GM12865 (cell line): Measurements from ENCODE around the gene TXNDC12.
A peak's percentile ranks its signal among the peaks of the same experiment; 100 is the strongest.

Experiments
- DNase-seq: peaks from one replicate; pipeline ENCODE4 v3.0.0; 2010; ENCODE audit warnings: low read depth
- H3K4me3 ChIP-seq: 2 replicates; pipeline ENCODE4 v1.5.1; 2011; ENCODE audit warnings: mild to moderate bottlenecking, low read depth, low read length, control low read depth
- TF ChIP-seq, protein P1 (sequence below): IDR thresholded peaks from 2 replicates; pipeline ENCODE4 v1.5.1; 2011; ENCODE audit warnings: low read length, control low read depth, low read depth, inconsistent platforms; ENCODE audit not compliant: insufficient read depth; ENCODE audit errors: missing control alignments

The TXNDC12 gene

DNA sequence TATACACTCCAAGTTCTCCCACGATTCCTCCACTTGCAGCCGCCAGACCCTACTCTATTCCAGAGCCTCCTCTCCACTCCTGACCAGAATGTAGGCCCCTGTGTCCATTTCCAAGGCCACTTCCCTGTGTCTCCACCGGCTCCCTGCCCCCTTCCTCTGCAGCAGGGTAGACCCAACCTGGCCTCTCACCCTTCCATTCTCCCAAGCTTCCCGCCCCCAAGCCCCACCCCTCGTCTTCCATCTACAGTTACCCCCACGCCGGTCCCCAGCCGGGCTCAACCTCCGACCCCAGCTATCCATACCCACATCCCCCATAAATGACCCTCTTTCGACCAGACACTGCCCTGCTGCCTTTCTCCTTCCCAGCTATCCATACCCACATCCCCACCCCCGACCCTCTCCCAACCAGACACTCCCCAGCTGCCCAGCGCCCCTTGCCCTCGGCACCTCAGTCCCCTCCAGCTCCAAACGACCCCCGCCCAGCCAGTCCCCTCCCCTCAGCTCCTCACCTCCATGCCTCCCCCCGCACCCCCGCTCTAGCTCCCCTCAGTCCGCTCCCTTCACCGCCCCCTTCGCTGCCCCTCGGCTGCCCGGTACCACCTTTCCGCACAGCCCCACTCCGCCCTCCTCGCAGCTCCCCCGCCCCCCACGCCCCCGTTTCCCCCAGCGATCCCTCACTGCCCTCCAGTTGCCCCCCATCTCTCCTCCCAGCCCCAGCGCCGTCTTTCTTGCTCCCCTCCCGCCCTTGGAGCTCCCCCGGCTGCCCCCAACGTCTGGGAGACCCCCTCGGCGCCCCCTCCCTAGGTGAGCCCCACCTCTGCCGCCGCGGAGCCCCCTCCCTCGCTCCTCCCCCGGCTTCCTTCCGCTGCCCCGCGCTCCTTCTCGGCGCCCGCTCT, 65.2 kb downstream of the TXNDC12 start:
- TF ChIP-seq, protein P1, sequence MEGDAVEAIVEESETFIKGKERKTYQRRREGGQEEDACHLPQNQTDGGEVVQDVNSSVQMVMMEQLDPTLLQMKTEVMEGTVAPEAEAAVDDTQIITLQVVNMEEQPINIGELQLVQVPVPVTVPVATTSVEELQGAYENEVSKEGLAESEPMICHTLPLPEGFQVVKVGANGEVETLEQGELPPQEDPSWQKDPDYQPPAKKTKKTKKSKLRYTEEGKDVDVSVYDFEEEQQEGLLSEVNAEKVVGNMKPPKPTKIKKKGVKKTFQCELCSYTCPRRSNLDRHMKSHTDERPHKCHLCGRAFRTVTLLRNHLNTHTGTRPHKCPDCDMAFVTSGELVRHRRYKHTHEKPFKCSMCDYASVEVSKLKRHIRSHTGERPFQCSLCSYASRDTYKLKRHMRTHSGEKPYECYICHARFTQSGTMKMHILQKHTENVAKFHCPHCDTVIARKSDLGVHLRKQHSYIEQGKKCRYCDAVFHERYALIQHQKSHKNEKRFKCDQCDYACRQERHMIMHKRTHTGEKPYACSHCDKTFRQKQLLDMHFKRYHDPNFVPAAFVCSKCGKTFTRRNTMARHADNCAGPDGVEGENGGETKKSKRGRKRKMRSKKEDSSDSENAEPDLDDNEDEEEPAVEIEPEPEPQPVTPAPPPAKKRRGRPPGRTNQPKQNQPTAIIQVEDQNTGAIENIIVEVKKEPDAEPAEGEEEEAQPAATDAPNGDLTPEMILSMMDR = no peak
- H3K4me3 ChIP-seq = peak overlapping the region; percentile 17
- no peak for DNase-seq

DNA sequence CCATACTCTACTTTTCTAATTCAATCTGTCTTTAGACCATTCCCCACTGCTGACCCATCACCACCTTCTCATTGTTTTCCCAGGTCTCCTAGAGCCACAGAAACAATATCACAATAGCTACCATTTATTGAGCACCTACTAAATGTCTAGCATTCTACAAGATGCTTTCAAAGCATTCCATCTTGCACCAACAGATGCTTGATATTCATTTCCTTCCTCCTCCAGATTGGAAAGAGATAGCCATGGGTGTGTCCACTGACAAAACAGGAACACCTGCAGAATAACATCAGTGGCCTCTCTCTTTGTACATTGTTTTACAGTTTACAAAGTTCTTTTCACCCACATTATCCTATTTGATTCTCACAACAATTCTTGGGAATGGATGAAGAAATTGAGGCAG, 66.7 kb downstream of the TXNDC12 start:
- TF ChIP-seq, protein P1 = no peak
- no peak overlapping the region for H3K4me3 ChIP-seq
- DNase-seq = no peak

DNA sequence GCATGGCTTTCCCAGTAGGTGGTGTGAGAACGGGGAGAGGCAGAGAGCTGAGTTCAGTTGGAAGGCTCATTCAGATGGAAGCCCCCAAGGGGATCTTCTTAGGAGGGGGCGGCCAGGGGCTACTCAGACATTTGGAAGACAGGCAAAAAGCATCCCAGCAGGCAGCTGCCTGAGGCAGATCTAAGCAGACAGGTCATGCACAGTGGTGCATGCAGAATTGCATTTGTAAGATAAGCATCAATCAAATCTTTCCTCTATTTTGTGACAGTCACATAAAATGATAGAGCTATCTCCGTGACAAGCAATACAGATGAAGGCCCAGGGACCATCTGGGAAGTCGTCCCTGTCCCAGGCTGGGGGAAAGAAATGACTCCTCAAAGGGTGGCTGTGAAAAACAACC, 68.3 kb downstream of the TXNDC12 start:
- no peak for DNase-seq
- TF ChIP-seq, protein P1 = no peak

DNA sequence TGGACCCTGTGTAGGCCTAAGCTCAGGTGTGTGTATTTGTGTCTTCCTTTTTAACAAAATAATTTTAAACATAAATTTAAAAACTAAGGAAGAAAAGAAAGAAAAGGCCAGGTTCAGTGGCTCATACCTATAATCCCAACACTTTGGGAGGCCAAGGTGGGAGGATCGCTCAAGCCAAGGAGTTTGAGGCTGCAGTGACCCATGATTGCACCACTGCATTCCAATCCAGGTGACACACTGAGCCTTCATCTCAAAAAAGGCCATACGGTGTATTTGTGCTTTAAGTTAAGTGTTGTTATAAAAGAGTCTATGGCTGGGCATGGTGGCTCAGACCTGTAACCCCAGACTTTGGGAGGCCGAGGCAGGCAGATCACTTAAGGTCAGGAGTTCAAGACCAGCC, 72.8 kb downstream of the TXNDC12 start:
- no peak for DNase-seq
- TF ChIP-seq, protein P1 = no peak
- H3K4me3 ChIP-seq = no peak overlapping the region

More for the DNA sequence above, 68.3 kb downstream of the TXNDC12 start:
- no peak overlapping the region for H3K4me3 ChIP-seq

DNA sequence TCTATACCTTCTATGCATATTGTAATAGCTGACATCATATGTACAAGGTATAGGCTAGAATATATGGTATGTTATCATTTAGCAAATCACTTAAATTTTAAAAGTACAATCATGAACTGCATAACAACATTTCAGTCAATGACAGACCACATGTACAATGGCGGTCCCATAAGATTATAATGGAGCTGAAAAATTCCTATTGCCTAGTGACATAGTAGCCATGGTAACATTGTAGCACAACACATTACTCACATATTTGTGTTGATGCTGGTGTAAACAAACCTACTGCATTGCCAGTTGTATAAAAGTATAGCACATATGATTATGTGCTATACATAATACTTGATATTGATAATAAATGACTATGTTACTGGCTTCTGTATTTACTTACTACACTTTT, 73.4 kb downstream of the TXNDC12 start:
- no peak overlapping the region for H3K4me3 ChIP-seq
- DNase-seq = no peak
- TF ChIP-seq, protein P1 = no peak

DNA sequence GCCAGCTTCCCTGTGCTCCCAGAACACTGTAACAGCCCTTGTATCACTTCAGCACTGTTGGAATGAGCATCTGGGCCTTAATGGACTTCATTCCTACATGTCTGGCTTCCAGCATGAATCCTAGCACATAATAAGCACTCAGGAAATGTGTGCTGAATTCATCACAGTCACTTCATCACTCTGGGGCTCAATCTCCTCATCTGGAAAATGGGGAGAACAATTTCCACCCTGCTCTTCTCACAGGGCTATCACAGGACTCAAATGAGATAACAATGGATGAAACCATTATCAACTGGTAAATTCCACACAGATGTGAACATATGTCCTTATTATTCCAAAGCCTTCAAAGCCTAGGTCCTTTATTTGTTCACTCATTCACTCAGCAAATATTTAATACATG, 76.9 kb downstream of the TXNDC12 start:
- H3K4me3 ChIP-seq = no peak overlapping the region
- TF ChIP-seq, protein P1 = no peak
- DNase-seq = no peak
